Measurements from ENCODE around the gene DYNC1I1. TPM values are rescaled to one million over a fixed set of nuclear protein-coding genes. Genes with fewer than 3 reads are reported as not detected.

DYNC1I1 gene
- total RNA-seq, 1 donor from 2014 or later, result 1.6 TPM

- peaks cover 13% of the 10 kb centered on the region for H3K4me1 Mint-ChIP-seq (ENCODE audit: low read depth)
- no peaks in the 10 kb centered on the region for H3K9me3 Mint-ChIP-seq (ENCODE audit: low read depth)
- H3K27ac Mint-ChIP-seq, result no peak overlapping the region
- DNase-seq (ENCODE audit: low spot score, unreplicated experiment), result no peak
- H3K36me3 Mint-ChIP-seq (ENCODE audit: insufficient read depth), result no peaks in the 10 kb centered on the region
- H3K27me3 Mint-ChIP-seq, result peaks cover 3% of the 10 kb centered on the region
- TF ChIP-seq, protein P1, sequence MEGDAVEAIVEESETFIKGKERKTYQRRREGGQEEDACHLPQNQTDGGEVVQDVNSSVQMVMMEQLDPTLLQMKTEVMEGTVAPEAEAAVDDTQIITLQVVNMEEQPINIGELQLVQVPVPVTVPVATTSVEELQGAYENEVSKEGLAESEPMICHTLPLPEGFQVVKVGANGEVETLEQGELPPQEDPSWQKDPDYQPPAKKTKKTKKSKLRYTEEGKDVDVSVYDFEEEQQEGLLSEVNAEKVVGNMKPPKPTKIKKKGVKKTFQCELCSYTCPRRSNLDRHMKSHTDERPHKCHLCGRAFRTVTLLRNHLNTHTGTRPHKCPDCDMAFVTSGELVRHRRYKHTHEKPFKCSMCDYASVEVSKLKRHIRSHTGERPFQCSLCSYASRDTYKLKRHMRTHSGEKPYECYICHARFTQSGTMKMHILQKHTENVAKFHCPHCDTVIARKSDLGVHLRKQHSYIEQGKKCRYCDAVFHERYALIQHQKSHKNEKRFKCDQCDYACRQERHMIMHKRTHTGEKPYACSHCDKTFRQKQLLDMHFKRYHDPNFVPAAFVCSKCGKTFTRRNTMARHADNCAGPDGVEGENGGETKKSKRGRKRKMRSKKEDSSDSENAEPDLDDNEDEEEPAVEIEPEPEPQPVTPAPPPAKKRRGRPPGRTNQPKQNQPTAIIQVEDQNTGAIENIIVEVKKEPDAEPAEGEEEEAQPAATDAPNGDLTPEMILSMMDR (IDR thresholded peaks at IDR 0.05; ENCODE audit: unreplicated experiment), result no peak
- no peak overlapping the region for H3K4me3 Mint-ChIP-seq (ENCODE audit: low read depth)
Observed at GRCh38 chr7:95977994-95978393, 205.6 kb downstream of the DYNC1I1 start.

DNA sequence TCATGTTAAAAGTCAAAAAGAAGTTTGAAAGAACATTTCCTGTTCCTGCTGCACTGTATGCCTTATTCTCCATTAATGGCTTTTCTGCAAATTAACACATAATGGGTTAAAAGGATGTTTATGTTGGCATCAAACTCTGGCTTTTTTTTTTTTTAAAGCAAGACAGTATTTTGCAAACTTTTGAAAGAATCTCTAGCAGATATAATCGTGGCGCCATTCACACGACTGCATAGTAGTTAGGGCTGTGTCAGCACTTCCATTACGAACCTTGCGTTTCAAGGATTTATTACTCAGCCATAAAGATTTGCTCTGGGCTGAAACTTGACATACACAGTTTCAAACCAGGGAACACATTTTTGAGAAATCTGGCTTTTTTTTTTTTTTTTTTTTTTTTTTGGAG, 207.8 kb downstream of the DYNC1I1 start:
- DNase-seq (ENCODE audit: low spot score, unreplicated experiment), result no peak
- peaks cover 3% of the 10 kb centered on the region for H3K27me3 Mint-ChIP-seq
- no peak overlapping the region for H3K27ac Mint-ChIP-seq
- H3K9me3 Mint-ChIP-seq (ENCODE audit: low read depth), result no peaks in the 10 kb centered on the region
- H3K4me3 Mint-ChIP-seq (ENCODE audit: low read depth), result no peak overlapping the region
- peaks cover 14% of the 10 kb centered on the region for H3K4me1 Mint-ChIP-seq (ENCODE audit: low read depth)
- H3K36me3 Mint-ChIP-seq (ENCODE audit: insufficient read depth), result no peaks in the 10 kb centered on the region
- TF ChIP-seq, protein P1 (IDR thresholded peaks at IDR 0.05; ENCODE audit: unreplicated experiment), result no peak

DNA sequence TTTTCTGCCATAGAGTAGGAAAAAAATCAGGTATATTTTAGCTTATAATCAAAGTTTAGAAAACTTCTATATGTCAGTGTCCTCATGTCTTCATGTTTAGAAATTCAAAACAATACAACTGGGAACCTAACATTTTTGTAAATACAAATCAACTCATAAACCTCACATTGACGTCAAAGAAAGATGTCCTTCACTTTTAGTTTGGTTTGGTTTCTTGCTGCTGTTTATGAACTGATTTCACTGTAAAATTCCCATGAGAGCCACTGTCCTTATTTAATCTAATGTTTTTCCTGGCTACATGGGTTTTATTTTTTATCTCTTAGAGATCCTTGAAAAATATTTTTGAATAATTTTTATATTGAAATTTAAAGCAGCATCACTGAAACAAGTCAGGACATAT, 208.4 kb downstream of the DYNC1I1 start:
- Mint-ChIP-seq H3K27ac (no peak overlapping the region), H3K9me3 (ENCODE audit: low read depth) (no peaks in the 10 kb centered on the region), H3K4me3 (ENCODE audit: low read depth) (no peak overlapping the region), H3K27me3 (no peaks in the 10 kb centered on the region), H3K4me1 (ENCODE audit: low read depth) (peaks cover 11% of the 10 kb centered on the region), H3K36me3 (ENCODE audit: insufficient read depth) (no peaks in the 10 kb centered on the region)
- TF ChIP-seq, protein P1 (IDR thresholded peaks at IDR 0.05; ENCODE audit: unreplicated experiment), result no peak
- no peak for DNase-seq (ENCODE audit: low spot score, unreplicated experiment)

GRCh38 chr7:95986178-95986764, 213.9 kb downstream of the DYNC1I1 start:
- TF ChIP-seq, protein P1 (IDR thresholded peaks at IDR 0.05; ENCODE audit: unreplicated experiment), result no peak

DNA sequence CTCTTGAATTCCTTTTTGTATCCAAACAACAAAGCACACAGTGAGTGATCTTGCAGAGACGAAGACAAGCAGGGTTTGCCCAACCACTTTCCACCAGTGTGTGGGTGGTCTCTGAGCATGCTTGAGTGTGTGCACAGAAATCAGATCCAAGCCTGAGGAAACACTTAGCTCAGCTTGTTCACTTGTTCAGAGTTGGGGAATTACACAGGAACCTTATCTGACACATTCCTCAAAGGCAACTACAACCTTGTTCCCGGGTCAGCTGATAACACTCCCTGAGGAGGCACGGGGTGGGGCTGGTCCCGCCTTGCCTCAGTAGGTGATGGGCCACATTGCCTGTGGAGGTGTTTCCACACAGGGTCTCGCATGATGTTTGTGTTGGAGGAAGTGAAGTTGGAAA, 216.9 kb downstream of the DYNC1I1 start:
- Mint-ChIP-seq H3K9me3 (ENCODE audit: low read depth) (no peaks in the 10 kb centered on the region), H3K27ac (no peak overlapping the region), H3K4me1 (ENCODE audit: low read depth) (peaks cover 19% of the 10 kb centered on the region), H3K27me3 (peaks cover 13% of the 10 kb centered on the region), H3K4me3 (ENCODE audit: low read depth) (no peak overlapping the region), H3K36me3 (ENCODE audit: insufficient read depth) (no peaks in the 10 kb centered on the region)
- no peak for DNase-seq (ENCODE audit: low spot score, unreplicated experiment)
- TF ChIP-seq, protein P1 (IDR thresholded peaks at IDR 0.05; ENCODE audit: unreplicated experiment), result no peak

More at GRCh38 chr7:95986178-95986764, 213.9 kb downstream of the DYNC1I1 start:
- Mint-ChIP-seq H3K4me1 (ENCODE audit: low read depth) (peaks cover 19% of the 10 kb centered on the region), H3K9me3 (ENCODE audit: low read depth) (no peaks in the 10 kb centered on the region), H3K36me3 (ENCODE audit: insufficient read depth) (no peaks in the 10 kb centered on the region), H3K27me3 (peaks cover 13% of the 10 kb centered on the region), H3K4me3 (ENCODE audit: low read depth) (no peak overlapping the region), H3K27ac (no peak overlapping the region)
- no peak for DNase-seq (ENCODE audit: low spot score, unreplicated experiment)
